GM12872 (cell line): ENCODE measurements around the gene GCNT2.

Experiments used
- TF ChIP-seq, protein P1 (sequence below): IDR thresholded peaks from 3 replicates; pipeline ENCODE4 v1.5.1; 2011; ENCODE audit warnings: low read depth, mild to moderate bottlenecking, low read length, moderate library complexity; ENCODE audit not compliant: insufficient read depth

GCNT2 gene

DNA sequence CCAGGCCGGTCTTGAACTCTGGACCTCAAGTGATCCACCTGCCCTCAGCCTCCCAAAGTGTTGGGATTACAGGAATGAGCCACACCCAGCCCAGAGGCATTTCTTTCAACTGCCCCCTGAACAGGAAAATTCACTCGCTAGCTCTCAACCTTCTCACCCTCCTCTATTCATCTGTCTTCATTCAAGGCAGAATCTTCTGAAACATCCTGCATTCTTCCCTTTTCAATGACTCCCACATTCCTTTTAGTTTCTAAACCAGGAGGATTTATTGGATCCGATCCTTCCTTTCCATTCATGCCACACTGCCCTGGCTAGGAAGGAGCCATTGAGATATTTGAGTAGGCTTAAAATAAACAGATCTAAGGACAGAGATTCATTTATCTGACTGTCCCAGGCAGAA, 120.4 kb downstream of the GCNT2 start:
- TF ChIP-seq, protein P1, sequence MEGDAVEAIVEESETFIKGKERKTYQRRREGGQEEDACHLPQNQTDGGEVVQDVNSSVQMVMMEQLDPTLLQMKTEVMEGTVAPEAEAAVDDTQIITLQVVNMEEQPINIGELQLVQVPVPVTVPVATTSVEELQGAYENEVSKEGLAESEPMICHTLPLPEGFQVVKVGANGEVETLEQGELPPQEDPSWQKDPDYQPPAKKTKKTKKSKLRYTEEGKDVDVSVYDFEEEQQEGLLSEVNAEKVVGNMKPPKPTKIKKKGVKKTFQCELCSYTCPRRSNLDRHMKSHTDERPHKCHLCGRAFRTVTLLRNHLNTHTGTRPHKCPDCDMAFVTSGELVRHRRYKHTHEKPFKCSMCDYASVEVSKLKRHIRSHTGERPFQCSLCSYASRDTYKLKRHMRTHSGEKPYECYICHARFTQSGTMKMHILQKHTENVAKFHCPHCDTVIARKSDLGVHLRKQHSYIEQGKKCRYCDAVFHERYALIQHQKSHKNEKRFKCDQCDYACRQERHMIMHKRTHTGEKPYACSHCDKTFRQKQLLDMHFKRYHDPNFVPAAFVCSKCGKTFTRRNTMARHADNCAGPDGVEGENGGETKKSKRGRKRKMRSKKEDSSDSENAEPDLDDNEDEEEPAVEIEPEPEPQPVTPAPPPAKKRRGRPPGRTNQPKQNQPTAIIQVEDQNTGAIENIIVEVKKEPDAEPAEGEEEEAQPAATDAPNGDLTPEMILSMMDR, result no peak

DNA sequence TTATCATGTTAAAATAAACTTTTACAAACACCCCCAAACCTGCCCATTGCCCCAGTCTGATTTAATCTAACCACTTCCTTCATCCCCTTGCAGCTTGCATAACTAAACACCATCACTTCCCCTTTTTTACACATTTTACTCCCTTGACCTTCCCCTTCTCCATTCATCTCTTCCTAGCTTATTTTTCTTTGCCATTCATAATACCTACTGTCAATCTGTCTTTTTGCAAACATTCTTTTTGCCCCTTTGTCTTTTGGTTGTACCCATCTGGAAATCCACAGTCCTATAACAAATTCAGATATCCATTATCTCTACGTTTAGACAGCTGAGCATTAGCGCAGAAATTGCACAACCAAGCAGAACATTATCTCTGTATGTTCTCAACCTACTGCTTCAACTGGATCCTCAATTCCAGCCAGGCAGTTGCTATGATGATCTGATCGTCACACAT, 122.1 kb downstream of the GCNT2 start:
- TF ChIP-seq, protein P1, result no peak

DNA sequence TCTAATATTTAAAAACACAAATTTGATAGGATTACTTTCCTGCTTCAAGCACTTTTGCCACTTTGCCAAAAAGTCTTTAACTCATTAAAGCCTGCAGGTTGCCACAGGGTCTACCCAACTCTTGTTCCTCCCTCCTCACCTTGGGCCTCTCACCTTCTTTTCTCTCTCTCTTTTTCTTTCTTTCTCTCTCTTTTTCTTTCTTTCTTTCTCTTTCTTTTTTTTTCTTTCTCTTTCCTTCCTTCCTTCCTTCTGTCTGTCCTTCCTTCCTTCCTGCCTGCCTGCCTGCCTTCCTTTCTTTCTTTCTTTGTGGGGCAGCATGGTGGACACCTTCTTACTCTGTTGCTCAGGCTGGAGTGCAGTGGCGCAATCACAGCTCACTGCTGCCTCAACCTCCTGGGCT, 123.1 kb downstream of the GCNT2 start:
- TF ChIP-seq, protein P1, result no peak

DNA sequence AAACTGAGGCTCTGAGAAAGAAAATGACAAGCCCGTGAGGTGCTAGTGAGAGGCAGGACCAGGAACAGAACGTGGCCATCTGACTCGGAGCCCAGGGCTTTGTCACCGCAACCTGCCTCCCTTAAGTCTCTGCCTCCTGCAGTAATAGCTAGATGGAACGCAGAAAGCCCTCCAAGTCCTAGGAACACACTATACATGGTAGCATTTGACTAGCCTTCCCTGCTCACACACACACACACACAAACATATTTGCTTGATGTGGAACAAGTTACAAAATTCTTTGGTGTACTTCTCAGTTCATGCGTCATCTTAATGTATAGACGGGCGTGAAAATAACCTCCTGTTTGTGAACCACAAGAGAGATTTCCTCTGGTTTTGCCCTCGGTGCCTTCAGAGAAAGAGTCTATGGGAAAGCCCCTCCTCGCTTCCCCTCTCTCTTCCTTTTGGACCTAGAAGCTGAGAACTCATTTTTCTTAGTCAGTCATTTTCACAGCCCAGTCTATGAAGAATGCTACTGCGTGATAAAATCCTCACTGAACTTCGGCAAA, 134.4 kb downstream of the GCNT2 start:
- TF ChIP-seq, protein P1, result no peak

DNA sequence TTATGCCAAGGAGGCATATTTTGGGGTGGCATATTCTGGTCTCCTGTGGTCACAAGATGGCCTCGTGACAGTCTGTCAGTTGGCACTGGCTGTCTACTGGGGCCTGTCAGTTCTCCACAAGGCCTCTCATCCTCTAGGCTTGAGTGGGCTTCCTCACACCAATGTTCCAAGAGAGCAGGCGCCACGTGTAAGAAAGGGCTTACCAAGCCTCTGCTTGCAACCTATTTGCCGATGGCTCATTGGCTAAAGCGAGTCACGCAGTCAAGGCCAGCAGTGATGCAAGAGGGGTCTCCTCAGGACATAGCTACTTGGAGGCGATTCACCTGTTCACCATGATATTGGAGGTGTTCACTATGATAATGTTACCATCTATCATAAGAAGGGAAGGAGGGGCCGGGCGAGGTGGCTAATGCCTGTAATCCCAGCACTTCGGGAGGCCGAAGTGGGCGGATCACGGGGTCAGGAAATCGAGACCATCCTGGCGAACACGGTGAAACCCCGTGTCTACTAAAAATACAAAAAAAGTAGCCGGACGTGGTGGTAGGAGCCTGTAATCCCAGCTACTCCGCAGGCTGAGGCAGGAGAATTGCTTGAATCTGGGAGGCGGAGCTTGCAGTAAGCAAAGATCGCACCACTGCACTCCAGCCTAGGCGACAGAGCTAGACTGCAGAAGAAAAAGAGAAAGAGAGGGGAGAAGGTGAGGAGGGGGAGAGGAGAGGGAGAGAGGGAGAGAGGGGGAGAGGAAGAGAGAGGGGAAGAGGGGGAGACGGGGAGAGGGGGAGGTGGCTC, 138.0 kb downstream of the GCNT2 start:
- TF ChIP-seq, protein P1, result no peak

DNA sequence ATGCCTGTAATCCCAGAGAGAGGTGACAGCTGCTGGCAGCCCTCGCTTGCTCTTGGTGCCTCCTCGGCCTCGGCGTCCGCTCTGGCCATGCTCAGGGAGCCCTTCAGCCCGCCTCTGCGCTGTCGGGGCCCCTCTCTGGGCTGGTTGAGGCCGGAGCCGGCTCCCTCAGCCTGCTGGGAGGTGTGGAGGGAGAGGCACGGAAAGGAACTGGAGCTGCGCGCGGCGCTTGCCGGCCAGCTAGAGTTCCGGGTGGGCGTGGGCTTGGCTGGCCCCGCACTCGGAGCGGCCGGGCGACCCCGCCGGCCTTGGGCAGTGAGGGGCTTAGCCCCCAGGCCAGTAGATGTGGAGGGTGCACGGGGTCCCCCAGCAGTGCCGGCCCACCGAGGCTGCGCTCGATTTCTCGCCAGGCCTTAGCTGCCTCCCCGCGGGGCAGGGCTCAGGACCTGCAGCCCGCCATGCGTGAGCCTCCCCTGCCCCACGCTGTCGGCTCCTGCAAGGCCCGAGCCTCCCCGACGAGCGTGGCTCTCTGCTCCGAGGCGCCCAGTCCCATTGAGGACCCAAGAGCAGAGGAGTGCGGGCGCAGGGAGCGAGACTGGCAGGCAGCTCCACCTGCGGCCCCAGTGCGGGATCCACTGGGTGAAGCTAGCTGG, 138.7 kb downstream of the GCNT2 start:
- TF ChIP-seq, protein P1, result no peak

DNA sequence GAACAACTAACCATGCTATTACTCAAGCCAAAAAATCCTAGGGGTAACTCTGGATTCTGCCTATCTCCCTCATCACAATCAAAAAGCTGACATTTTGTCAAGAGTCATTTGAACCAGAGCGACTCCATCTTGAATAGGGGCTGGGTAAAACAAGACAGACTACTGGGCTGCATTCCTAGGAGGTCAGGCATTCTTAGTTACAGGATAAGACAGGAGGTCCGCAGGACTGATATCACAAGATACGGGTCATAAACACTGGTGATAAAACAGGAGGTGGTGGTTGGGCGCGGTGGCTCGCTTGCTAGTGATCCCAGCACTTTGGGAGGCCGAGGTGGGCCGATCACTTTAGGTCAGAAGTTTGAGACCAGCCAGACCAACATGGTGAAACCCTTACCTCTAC, 141.1 kb downstream of the GCNT2 start:
- TF ChIP-seq, protein P1, result no peak
